IPS-18c (cell line): ENCODE measurements around the gene KCNT1.

Experiments used
- H3K4me3 ChIP-seq: 2 replicates; pipeline ENCODE4 v1.7.0; 2013; ENCODE audit warnings: low read depth, mild to moderate bottlenecking, low read length, moderate library complexity; ENCODE audit not compliant: insufficient read depth
- H3K9me3 ChIP-seq: one replicate; pipeline ENCODE4 v1.6.1; 2013; ENCODE audit warnings: mild to moderate bottlenecking, low read length, moderate library complexity; ENCODE audit not compliant: control insufficient read depth, insufficient read depth

KCNT1 gene

DNA sequence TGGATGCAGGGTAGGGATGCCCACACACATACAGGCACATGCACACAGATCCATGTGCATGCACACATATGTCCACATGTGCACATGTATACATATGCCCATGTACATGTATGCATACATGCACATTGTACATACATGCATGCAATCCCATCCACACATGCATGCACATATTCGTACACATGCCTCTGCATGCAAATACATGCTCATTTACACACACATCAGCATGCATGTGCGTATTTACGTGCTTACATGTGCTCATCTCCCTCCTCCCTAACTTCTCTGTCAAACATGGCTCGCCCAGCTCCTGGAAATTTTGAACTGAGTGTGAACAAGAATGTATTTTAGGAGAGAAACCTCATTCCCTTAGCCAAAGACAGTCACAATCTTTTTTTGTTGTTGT lies 6.2 kb downstream of the KCNT1 start:
- Histone ChIP-seq H3K9me3 (no peaks in the 10 kb centered on the region), H3K4me3 (no peak overlapping the region)

DNA sequence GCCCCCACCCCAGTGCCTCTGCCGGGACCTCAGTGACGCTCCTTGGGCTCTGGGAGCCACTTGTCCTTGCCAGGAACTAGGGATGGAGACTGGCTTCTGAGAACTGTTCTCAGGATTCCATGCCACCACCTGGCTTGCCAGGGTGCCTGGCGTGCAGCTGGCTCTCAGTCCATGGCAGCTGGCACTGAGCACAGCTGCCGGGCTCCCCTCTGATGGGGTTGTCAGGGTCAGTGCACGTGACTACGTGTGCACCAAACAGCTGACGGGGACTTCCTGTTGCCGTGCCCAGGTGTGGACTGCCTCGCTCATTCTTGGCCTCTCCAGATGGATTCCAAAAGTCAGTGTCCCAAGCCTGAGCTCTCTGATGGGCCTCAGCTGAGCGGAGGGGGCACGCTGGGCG lies 9.4 kb downstream of the KCNT1 start:
- H3K4me3 ChIP-seq, result no peak overlapping the region
- no peaks in the 10 kb centered on the region for H3K9me3 ChIP-seq

DNA sequence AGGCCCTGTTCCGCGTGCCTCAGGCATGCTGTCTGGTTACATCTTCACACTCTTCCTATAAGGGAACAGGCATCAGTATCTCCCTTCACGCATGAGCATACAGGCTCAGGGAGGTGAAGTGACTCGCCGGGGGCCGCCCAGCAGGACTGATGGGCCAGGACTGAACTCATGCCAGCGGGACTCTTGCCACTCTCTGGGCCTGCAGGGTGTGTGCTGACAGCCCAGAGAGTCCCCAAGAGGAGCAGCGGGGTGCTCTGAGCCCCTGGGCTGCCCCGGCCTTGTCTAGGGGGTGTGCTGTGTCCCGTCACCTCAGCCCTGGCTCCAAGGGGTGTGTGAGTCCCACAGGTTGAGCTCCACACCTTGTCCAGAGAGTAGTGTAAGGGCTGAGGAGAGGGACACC lies 9.9 kb downstream of the KCNT1 start:
- Histone ChIP-seq H3K9me3 (no peaks in the 10 kb centered on the region), H3K4me3 (no peak overlapping the region)

DNA sequence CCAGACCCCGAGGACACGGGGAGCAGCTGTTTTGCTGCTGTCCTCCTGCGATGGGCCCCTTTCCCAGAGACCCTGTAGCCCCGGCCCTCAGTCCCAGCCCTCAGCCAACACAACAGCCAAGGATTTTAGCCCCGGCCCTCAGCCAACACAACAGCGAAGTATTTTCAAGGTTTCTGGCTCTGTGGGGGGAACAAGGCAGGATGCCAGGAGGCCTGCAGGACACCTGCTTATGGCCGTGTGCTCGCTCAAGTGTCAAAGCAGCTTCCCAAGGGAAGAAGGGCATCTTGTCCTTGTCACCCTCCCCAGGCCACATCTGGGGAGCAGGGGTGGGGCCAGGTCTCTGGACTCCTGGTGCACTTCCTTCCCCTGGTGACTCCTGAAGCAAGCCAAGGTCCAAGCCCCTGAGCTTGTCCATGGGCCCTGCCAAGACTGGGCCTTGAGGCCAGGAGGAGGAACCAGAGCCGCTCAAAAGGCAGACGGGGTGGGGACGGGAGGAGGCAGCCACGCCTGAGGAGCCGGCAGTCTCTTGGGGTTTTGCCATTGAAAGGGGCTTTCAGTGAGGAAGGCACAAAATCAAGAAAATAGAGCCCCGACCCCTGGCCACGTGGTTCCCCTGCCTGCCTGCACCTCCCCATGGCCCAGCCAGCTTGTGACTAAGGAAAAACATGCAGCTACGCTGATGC lies 10.8 kb downstream of the KCNT1 start:
- Histone ChIP-seq H3K9me3 (no peaks in the 10 kb centered on the region), H3K4me3 (no peak overlapping the region)

DNA sequence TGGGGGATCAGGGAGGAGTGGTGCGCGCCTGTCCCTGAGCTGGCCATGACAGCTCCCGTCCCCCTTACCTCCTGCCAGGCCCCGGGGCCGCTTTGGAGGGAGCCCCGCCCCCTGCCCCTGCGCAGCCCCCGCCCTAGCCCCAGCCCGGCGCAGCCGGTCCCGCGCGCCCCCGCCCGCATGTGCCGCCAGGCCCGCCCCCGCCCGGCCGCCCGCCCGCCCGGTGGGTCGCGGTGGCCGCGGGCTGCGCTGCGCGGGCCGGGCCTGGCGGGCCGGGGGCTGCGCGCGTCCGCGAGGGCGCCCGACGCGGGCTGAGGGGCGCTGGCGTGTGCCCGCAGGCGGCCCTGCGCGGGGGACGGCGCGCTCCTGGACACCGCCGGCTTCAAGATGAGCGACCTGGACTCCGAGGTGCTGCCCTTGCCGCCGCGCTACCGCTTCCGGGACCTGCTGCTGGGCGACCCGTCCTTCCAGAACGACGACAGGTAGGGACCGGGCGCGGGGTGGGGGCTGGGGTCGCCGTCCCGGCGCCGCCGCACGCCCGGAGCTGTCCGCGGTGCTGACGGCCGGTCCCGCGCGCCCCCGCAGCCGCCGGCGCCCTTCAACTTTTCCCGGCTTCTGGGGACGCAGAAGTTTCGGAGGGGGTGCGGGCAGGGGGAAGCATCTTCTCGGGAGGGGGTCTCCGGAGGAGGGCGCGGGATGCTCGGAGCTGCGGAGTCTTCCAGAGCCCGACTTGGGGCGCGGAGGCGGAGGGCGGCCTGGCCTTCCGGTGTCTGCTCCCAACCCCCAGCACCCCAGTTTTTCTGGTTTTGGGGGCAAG lies 12.5 kb downstream of the KCNT1 start:
- Histone ChIP-seq H3K4me3 (peak overlapping the region; percentile 50), H3K9me3 (no peaks in the 10 kb centered on the region)

DNA sequence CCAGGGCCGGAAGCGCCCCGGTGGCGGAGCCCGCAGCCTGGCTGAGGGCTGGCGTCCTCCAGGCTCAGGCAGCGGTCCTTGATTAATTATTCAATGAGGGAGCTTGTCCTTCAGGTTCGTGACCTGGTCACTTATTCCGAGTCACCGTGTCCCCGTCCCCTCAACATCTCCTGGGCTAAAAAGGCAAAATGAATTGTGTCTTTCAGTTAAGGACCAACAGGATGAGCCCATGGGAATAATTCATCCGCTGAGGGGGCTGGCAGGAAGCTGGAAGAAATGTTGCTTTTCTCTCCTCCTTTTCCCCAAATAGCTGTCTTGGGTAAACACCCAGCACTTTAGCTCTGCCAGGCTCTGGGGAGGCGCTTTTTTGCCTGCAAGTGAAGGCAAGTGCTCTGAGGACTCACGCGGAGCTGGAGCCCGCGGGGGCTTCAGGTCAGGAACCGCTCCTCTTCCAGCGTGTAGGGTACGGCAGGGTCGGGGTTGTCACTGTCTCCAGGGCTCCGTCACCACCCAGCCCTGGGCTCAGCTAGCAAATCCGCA lies 13.1 kb downstream of the KCNT1 start:
- Histone ChIP-seq H3K4me3 (no peak overlapping the region), H3K9me3 (no peaks in the 10 kb centered on the region)

DNA sequence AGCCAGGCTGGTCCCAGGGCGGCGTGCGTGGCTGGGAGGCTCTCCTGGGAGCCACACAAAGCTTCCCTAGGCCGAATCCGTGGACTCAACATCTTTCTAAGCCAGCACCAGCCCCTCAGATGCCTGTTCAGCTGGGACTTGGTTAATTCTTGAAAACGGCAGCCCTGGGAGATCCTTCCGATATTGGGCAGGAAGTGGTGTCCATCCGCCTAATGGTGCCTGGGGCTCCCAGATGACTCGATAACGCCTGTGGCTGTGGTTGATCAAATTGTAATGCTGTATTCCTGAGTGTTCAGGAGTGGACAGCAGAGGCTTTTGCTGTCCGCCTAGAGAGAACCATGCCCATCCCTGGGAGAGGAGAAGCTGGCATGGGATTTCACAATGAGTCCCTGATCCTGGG lies 14.1 kb downstream of the KCNT1 start:
- H3K9me3 ChIP-seq, result no peaks in the 10 kb centered on the region
- H3K4me3 ChIP-seq, result no peak overlapping the region

DNA sequence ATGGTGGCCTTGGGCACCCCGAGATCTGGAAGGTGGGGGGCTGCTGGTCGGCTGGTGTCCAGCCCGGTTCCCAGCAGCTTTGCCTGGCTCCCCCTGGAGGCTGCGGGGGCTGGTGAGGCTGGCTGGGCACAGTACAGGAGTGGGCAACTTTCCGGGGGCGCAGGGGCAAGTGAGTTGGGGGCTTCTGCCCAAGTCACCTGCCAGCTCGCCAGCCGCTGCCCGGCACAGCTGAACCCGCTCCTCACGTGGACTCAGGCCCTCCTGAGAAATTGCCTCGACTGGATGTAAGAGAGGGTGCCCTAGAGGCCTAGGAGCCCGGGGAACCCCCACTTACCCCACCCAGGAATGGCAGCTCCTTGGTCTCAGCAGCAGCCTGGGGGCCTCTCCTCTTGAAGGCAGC lies 15.4 kb downstream of the KCNT1 start:
- Histone ChIP-seq H3K4me3 (no peak overlapping the region), H3K9me3 (no peaks in the 10 kb centered on the region)

DNA sequence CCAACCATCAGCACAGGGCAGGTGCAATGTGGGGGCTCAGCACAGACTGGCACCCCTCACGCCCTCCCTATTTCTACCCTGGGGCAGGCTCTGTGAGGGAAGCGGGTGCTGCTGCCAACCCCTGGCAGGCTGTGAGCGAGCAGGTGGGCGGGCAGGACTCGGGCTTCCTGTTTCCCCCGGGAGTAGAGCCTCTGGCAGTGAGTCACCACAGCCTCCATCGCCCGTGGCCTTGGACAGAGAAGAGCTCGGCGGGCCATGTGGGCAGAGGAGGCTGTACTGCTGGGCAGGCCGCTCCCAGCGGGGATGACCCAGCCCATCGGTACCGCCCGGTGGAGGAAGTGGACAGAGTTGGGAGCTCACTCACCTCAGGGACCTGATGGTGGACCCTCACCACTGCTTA lies 16.6 kb downstream of the KCNT1 start:
- Histone ChIP-seq H3K4me3 (no peak overlapping the region), H3K9me3 (no peaks in the 10 kb centered on the region)

DNA sequence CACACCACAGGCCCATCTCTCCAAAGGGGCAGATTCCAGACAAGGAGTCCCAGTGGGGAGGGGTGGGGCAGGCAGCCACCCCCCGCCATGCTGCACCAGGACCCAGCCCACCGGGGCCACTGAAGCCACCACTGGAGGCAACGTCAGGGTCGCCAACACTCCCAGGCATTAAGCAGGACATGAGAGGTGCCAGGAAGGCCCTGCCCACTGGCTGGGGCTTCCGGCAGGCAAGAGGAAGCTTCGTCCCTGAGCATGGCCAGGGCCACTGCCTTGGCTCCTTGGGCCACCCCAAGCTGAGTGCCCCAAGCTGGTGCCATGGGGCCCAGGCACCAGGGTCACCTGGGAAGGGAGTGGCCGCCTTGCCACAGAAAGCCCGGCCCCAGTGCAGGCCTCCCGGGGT lies 17.5 kb downstream of the KCNT1 start:
- Histone ChIP-seq H3K4me3 (no peak overlapping the region), H3K9me3 (no peaks in the 10 kb centered on the region)

DNA sequence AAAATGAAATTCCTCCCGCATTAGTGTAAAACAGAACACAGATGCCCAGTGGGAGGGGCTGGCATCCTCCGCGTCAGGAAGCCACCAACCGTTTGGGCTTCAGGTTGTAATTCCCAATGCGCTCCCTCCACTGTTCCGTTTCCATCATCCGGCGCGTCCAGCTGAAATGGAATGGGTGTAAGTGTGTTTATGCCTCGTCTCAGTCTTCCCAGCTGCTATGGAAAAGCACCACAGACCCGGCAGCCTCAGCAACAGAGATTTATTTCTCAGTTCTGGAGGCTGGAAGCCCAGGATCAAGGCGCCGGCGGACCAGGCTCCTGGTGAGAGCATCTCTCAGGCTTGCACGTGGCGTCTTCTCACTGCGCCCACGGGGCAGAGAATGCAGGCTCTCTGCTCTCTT lies 20.4 kb downstream of the KCNT1 start:
- H3K4me3 ChIP-seq, result no peak overlapping the region
- H3K9me3 ChIP-seq, result no peaks in the 10 kb centered on the region

DNA sequence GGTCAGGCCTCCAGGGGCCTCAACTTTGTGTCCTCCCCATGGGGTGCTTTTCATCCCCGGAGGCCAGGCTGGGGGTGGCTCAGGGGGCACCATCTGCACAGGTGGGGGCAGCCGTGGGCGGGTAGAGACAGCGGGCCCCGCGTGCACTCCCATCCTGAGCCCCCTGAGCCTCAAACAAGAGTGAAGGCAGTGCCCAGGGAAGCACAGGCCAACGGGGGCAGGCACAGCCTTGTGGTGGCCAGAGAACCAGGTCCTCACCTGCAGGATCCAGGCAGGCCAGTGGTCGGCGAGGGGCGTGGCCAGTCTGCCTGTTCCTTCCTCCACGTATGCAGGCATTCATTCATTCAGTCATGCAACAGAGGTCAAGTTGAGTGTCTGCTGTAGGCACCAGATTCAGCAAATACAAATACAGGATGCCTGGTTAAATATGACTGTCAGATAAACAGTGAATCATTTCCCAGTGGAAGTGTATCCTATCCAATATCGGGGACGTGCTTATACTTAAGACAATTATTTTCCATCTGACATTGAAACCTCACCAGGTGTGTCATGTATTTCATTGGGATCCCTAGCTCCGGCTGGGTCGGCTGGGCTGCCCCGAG lies 22.3 kb downstream of the KCNT1 start:
- no peaks in the 10 kb centered on the region for H3K9me3 ChIP-seq
- H3K4me3 ChIP-seq, result no peak overlapping the region

DNA sequence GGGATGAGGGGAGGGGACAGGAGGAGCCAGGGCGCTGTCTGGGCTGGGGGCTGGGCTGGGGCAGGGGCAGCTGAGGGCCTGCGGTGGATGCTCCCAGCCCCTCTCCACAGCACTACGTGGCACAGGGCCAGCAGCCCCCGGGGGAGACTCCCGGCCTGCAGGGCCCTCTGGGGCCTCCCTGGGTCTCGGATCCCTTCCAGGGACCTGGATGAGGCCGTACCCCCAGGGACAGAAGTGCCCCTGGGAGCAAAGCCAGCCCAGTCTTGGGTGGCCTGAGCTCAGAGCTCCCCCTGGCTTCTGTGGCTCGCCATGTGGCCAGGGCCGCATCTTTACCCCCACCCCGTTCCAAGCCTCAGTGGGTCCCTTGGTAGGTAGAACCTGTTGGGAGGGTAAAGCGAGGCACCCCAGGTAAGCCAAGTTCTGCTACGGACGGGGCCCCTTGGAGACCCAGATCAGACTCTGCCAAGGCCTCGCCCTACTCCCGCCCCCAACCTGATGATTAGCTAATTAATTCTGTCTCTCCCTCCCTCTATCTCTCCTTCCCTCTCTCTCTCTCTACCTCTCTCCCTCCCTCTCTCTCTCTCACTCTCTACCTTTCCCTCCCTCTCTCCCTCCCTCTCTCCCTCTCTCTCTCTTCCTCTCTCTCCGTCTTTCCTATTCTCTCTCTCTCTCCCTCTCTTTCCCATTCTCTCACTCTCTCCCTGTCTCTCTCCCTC lies 24.3 kb downstream of the KCNT1 start:
- no peaks in the 10 kb centered on the region for H3K9me3 ChIP-seq
- no peak overlapping the region for H3K4me3 ChIP-seq

DNA sequence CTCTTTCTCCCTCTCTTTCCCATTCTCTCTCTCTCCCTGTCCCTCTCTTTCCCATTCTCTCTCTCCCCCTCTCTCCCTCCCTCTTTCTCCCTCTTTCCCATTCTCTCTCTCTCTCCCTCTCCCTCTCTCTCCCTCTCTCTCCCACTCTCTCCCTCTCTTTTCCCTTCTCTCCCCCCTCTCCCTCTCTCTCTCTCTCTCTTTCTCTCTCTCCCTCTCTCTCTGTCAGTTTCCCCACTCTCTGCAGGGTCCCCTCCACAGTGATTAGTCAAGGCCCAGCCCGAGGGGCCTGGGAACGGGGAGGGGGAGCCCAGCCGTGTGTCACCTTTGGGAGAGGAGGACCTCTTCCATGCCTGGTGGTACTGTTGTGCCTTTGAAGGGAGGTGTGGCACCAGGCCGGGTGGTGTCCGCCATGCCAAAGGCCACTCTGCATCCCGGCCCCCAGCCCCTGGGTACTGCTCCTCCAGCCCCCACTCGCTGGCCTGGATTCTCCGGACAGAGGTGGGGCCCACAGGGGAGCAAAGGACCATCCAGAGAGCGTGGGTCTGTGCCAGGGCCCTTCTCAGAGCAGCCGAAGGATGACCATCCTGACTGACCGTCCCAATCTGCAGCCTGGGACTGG lies 25.4 kb downstream of the KCNT1 start:
- no peak overlapping the region for H3K4me3 ChIP-seq
- no peaks in the 10 kb centered on the region for H3K9me3 ChIP-seq

DNA sequence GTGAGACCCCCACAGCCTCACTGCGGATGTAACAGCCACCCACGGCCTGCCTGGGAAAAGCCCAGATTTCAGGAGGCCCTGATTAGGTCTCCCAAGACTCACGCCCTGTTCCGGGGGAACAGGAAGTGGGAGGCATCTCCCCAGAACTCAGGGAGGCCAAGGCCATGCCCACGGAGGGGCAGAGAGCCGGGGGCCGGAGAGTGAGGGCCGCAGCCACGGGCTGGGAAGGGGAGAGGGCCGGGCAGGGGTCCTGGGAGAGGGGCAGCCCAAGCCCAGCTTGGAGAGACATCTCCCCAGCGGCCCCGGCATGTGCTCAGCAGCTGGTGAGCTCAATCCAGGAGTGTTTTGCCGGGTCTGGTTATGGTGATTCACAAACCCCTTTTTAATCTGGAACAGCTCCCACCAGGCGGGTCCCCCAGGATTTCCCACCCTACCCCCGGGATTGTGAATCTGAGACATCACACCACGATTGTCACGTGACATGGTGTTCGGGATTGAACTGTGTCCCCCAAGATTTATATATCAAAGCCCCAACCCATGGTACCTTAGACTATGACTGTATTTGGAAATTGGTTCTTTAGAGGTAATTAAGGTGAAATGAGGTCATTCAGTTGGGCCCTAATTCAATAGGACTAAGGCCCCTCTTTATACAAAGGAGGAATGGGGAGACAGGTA lies 26.6 kb downstream of the KCNT1 start:
- Histone ChIP-seq H3K4me3 (no peak overlapping the region), H3K9me3 (peaks cover 3% of the 10 kb centered on the region)

DNA sequence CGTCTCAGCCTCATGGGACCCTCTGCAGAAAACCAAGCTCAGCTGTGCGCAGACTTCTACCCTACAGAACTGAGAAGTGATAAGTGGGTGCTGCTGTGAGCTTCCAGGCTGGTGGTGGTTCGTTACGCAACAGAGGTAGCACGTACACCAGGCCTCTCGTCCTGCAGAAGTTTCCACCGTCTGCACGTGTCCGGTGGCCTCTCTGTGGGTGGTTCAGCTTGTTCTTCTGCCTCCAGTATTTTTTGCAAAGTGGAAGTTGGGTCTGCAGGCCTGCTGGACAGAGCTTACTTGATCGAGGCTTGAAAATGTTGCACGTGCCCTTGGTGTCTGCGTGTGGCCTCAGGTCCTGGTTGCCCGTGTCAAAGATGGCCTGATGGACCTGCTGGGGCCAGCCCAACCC lies 27.5 kb downstream of the KCNT1 start:
- H3K9me3 ChIP-seq, result peaks cover 3% of the 10 kb centered on the region
- H3K4me3 ChIP-seq, result no peak overlapping the region

DNA sequence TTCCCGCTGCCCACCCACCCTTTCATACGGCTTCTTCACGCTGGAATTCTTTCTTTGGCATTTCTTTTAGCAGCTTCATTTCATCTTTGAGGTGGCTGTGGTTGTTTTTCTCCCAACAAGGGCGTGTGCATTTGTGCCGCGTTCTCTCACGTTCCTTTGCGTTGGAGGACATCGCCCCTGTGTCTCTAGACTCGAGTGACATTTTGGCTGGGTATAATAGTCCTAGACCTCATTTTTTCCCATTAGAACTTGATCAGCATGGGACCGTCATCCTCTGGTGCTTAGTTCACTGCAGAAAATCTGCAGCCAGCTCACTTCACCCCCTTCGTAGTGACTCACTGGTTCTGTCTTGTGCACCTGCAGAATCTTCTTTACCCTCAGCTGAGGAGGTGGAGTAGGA lies 29.5 kb downstream of the KCNT1 start:
- H3K9me3 ChIP-seq, result peaks cover 3% of the 10 kb centered on the region
- no peak overlapping the region for H3K4me3 ChIP-seq
